Measurements from ENCODE around the gene KCNG1. TPM values are rescaled to one million over a fixed set of nuclear protein-coding genes. Genes with fewer than 3 reads are reported as not detected.

Gene KCNG1
- total and polyA plus RNA-seq, 2 of the 13 experiments (the other 11 are each of a cell fraction or from before 2014, with no cell fraction given): not detected

- peak; percentile 58 for TF ChIP-seq ZNF547 (CRISPR knock-in tag; IDR thresholded peaks at IDR 0.05)
- no peak for TF ChIP-seq IRF2 (CRISPR knock-in tag; IDR thresholded peaks at IDR 0.05)
- TF ChIP-seq ZNF234 (CRISPR knock-in tag; conservative IDR thresholded peaks at IDR 0.05): no peak; the same call in 1 of the 2 replicates
- TF ChIP-seq SALL2 (CRISPR knock-in tag; IDR thresholded peaks at IDR 0.05): no peak; the same call in 1 of the 2 replicates
- peak; percentile 82; the same call in 1 of the 2 replicates for TF ChIP-seq ZNF20 (CRISPR knock-in tag; IDR thresholded peaks at IDR 0.05)
- no peak for TF ChIP-seq ZNF646 (CRISPR knock-in tag; IDR thresholded peaks at IDR 0.05)
- TF ChIP-seq, protein P1, sequence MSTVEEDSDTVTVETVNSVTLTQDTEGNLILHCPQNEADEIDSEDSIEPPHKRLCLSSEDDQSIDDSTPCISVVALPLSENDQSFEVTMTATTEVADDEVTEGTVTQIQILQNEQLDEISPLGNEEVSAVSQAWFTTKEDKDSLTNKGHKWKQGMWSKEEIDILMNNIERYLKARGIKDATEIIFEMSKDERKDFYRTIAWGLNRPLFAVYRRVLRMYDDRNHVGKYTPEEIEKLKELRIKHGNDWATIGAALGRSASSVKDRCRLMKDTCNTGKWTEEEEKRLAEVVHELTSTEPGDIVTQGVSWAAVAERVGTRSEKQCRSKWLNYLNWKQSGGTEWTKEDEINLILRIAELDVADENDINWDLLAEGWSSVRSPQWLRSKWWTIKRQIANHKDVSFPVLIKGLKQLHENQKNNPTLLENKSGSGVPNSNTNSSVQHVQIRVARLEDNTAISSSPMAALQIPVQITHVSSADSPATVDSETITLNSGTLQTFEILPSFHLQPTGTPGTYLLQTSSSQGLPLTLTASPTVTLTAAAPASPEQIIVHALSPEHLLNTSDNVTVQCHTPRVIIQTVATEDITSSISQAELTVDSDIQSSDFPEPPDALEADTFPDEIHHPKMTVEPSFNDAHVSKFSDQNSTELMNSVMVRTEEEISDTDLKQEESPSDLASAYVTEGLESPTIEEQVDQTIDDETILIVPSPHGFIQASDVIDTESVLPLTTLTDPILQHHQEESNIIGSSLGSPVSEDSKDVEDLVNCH (CRISPR knock-in tag; IDR thresholded peaks at IDR 0.05): no peak
- TF ChIP-seq, protein P2, sequence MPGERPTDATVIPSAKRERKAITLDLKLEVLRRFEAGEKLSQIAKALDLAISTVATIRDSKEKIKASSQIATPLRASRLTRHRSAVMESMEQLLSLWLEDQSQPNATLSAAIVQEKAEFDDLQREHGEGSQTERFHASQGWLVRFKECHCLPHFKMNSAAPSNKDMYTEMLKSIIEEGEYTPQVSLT (CRISPR knock-in tag; IDR thresholded peaks at IDR 0.05; ENCODE audit: borderline replicate concordance, low read depth): no peak
- TF ChIP-seq YY1 (IDR thresholded peaks at IDR 0.05; ENCODE audit: insufficient read depth, insufficient replicate concordance, low read depth, low read length): peak; percentile 88
- peak in 1 of 2 experiments; percentile 50; a peak in 2 of 4 replicates for TF ChIP-seq ATF4 (CRISPR knock-in tag; IDR thresholded peaks at IDR 0.05)
- TF ChIP-seq FOXM1 (CRISPR knock-in tag; IDR thresholded peaks at IDR 0.05): no peak; the same call in 1 of the 2 replicates
- no peak for TF ChIP-seq NONO (IDR thresholded peaks at IDR 0.05)
- peak; percentile 7; the same call in 1 of the 2 replicates for TF ChIP-seq NONO (CRISPR knock-in tag; conservative IDR thresholded peaks at IDR 0.05)
- 0 out of 2 replicates have a peak, but pooled peaks have one; percentile 21 for TF ChIP-seq NFKBIZ (CRISPR knock-in tag; IDR thresholded peaks at IDR 0.05)
- peak; percentile 48; the same call in 1 of the 2 replicates for TF ChIP-seq FOXP4 (CRISPR knock-in tag; IDR thresholded peaks at IDR 0.05)
These were observed 64.0 kb downstream of the KCNG1 start, which contains the start of gene MOCS3 (continued) for GRCh38 chr20:50958615-50959542.
